ENCODE measurements around the gene CACNA1C.

CACNA1C gene

DNA sequence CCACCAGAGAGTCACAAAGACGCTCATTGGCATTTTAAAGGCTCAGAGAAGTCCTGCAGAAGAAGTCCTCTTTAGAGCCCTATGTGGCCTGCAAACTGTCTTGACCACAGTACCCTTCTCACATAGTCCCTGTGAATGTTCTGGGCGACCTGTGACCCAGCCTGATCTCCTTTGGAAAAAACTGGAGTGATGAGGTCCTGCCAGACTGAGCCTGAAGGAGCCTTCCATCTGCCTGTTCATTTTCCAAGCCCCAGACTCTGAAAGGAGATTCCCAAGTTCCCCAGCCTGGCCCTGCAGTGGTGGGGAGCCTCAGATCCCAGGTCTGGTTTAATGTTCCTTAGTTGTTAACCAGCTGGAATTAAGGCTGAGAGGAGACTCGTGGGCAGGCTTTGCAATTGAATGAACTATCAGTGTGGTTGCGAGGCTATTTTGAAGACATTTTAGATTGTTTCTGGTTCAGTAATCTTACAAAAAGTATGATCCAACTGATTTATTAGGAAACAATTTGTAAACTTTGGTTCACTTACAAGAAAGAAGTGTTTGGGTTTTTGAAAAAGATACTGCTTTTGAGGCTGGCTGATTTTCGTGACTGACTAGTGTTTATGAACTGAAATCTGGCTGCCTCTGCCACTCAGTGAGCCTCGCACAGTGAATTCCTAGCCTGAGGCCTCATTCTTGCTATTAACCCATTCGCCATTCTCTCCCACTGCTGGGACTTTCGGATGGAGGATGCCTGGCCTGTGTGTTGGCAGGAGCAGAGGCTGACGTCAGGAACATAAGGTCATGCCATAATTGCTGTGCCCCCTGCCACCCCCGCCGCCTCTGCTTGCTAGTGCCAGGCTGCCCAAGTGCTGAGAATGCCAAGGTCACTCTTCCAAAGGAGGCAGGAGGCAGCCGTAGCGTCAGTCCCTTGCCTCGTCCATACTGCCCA is 249.0 kb downstream of the CACNA1C start:
- no peak for DNase-seq

DNA sequence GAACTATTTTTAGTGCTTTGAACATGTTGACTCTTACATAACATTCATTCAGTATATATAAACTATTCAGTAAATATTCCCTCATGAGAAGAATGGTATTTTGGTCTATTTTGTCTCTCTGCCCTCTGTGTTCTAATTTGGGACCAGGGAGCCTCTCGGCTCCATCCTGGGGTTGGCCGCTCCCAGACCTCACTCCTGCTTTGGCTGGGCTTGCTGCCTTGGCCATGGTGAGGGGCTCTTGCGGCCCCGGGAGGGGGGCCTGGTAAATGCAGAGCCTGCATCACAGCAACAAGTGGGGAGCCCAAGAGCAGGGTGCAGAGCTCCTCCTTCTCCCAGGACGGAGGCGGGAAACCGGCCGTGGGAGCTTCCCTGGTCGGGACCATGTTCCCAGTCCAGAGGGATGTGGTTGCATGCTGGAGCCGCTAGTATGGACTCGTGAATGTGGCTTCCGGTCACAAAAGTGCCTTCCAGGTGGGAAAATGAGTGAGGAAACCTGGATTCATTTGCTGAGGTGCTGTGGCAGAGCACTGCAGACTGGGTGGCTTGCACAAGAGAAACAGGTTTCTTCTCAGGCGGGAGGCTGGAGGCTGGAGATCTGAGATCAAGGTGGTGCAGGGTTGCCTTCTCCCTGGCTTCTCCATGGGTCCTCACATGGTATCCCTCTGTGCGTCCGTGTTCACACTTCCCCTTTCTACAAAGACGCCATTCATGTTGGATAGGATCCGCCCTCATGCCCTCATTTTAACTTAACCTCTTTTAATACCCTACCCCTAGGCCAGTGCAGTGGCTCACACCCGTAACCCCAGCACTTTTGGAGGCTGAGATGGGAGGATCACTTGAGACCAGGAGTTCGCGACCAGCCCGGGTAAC is 250.2 kb downstream of the CACNA1C start:
- DNase-seq, result no peak

DNA sequence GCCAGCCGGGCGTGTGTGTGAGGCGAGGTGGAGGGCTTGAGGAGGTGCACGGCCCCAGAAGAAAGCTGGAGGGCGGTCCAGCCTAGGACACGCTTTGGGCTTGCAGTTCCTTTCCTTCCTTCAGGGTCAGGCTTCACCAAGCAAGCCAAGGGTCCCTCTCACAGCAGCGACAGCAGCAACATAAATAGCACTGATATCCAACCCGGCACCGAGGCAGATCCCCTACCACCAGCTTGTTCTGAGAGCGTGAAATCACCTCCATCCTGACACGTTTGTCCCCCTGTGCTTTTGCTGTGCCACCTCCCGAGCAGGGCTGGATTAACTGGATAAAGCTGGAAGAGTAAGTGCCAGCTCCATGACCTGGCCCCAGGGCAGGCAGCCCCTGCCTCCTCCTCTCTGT is 251.4 kb downstream of the CACNA1C start:
- DNase-seq, result no peak

DNA sequence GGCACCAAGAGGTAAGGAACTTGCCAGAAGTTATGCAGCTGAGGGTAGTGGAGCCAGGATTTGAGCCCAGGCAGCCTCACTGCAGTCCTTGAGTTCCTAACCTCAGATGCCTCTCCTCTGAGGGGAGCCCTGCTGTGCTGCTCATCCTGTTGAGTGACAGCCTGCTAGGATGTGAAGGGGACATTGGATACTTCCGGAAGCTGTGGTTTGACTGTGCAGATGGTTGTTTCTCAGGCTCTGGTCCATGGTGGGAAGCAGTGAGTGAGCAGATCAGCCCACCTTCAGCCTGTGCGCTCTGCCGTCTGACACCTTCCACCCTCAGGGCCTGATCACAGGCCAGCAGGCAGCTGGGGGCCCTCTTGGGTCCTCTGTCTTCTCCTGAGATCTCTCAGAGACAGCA is 253.2 kb downstream of the CACNA1C start:
- no peak for DNase-seq

GRCh38 chr12:2306735-2307134 is 253.9 kb downstream of the CACNA1C start:
- DNase-seq, result no peak

DNA sequence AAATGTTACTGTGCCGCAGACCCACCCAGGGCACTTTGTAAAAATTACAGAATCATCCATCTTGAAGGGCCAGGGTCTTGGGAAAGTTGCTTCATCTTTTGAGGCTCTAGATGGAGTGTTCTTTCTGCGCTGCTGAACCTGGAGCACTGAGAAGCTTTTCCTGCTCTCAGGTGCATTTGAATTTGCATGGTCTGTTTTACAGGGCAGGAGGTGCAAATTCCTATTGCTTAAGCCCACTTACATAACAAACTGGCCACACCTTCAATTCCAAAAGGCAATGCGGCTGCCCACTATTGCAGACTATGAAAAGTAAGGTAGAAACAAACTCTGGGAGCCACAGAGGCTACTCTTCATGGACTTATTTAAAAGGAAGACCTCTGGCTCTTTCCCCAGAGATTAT is 254.8 kb downstream of the CACNA1C start:
- no peak for DNase-seq

- no peak for DNase-seq
Measured at GRCh38 chr12:2309647-2310046, 256.9 kb downstream of the CACNA1C start.

DNA sequence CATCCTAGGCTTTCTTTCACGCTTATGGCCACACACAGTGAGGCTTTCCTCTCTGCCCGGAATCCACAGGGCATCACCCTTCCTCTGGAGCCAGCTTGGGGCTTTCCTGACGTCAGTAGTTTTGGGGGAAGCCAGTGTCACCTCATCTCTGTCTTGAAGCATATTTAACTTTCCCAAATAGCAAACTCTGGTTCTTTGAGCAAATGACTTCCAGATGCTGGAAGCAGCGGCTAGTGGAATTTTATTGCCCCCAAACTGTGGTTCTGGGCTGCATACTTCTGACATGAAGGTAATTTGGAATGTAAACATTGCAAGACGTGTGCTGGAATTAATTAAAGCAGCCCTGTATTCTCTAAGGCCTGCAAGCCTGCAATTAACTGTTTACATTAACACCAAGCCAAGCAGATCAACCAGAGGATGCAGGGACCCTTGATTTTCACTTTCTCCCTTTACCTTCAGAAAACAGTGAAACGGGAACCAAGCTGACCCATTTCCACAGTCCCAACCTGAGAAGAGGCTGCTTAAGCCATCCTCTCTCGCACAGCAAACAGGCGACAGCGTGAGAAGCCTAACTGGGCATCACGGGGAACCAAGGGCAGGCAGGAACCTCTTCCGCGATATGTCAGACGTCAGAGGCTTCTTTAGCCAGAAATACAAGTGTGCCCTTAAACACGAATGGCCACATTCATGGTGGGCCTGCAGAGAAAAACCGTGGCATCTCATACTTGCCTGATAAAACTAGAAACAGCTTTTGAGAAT is 258.4 kb downstream of the CACNA1C start:
- DNase-seq, result no peak

DNA sequence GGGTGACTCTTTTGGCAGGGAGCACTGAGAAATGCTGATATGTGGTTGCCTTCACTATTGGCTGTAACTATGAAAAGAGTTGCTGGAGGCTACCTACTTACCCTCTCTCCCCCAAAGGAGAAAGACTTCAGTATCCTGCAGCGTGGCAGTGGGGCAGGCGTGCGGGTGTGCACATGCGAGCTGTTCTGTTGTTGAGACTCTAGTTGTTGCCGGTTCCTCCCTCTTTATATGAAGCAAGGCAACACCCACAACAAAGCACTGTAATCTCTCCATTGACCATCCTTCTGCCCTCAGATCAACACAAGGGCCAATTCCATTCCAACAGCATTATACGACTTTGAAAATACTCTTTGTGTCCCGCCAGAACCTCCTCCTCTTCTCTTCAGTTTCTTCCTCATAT is 259.4 kb downstream of the CACNA1C start:
- DNase-seq, result no peak

DNA sequence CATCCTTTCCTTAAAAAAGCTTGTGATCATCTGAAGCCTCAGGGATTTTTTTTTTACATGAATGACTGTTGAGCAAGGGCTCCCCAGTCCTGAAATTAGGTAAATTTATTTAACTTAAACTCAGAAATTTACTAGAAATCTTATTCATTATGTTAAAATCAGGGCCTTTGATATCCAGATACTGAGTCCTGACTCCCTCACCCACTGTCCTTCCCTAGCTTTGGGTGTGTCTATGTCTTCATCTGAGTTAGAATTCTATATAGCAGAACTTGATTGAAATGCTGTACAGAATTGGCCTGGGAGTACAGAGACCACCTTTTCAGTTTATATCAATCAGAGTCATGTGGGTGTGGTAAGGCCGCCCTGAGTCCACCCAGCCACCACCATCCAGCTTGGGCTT is 260.0 kb downstream of the CACNA1C start:
- no peak for DNase-seq

GRCh38 chr12:2314492-2314891 is 261.7 kb downstream of the CACNA1C start:
- no peak for DNase-seq

DNA sequence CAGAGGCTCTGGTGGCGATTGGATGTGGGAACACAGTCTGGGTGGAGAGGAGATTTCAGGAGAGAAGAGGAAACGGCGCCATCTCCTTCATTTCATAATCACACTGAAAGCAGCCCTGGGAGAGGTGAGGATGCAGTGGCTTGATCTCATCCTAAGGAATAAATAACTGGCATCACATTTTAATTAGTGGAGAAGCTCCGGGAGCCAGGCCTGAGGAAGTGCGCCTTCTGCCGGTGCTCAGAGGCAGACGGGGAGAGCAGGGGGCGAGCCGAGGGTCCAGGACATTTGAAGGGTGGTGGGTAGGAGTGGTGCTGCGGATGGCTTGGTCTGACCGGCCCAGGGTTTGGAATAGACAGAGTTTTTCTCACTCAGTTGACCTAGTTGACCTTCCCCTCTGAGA is 265.0 kb downstream of the CACNA1C start:
- DNase-seq, result no peak

DNA sequence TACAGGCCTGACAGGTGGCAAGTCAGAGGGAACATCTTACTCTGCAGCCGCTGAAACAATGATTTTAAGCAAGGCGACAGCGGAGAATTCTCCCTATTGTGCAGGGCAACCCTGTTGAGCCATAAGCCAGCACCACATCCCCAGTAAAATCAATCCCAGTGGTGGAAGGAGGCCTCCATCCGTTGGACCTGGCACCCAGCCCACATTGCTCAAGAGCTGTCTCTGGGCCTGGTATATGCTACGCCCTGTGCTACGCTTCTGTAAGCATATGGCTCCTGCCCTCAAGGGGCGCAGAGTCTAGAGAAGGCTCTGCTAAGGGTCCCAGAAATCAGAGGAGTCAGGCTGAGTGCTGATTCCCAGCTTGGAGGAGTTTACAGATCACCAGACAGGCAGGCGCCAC is 265.5 kb downstream of the CACNA1C start:
- no peak for DNase-seq

GRCh38 chr12:2319136-2319535 is 266.3 kb downstream of the CACNA1C start:
- no peak for DNase-seq

DNA sequence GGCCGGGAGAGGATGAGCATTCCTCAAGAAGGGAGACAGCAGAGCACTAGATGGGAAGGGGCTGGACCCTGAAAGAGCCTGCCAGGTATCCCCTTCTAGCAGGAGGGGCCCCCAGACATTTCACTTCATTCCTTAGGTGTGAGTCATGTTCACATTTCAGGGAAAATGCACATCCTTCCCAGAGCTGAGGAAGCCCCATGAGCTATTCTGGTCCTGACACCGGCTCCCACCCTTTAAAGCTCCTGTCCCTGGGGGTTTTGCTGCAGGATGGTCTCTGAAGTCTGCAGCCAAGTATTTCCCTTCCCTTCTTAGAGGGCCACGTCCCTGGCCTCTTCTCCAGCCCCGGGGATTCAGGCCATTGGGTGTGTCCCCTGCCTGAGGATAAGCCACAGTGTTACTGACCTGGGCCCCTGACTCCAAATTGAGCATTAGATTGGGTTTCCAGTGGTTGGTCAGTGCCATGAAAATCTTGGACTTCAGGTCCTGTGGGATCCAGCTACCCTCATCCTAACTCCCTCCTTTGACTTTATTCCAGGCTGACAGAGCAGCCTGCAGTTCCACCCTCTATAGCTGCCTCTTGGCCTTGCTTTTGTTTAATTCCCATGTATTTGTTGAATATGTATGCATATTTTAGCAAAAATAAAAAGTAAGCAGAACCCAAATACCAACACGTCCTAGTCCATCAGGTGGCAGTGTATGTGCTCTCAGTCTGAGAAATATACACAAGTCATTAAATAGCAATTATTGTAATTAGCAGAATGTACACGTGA is 267.1 kb downstream of the CACNA1C start:
- DNase-seq, result no peak

GRCh38 chr12:2320841-2321240 is 268.1 kb downstream of the CACNA1C start:
- DNase-seq, result no peak

DNA sequence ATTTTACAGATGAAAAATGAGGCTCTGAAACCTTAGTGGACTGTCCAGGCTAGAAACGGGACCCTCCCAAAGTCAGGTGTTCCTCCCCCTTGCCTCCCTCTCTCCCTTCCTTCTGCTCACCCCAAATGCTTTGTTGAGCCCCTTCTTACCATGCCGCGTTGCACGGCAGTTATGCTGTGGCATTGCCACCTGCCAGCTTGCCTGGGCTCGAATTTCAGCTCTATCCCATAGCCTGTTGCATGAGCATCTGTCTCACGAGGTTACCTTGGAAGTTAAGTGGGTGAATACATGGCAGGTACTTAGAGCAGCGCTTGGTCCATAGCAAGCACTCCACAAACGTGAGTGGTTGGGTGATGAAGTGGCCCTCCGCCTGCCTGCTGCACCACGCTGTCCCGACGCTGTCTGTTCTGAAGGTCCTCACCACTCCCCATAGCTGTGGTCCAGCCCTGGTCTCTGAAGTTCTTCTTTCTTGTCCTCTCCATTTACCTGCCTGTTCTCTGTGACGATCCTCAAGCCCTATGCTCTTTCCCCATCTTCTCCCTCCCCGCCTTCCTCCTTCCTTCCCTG is 269.9 kb downstream of the CACNA1C start:
- DNase-seq, result no peak

DNA sequence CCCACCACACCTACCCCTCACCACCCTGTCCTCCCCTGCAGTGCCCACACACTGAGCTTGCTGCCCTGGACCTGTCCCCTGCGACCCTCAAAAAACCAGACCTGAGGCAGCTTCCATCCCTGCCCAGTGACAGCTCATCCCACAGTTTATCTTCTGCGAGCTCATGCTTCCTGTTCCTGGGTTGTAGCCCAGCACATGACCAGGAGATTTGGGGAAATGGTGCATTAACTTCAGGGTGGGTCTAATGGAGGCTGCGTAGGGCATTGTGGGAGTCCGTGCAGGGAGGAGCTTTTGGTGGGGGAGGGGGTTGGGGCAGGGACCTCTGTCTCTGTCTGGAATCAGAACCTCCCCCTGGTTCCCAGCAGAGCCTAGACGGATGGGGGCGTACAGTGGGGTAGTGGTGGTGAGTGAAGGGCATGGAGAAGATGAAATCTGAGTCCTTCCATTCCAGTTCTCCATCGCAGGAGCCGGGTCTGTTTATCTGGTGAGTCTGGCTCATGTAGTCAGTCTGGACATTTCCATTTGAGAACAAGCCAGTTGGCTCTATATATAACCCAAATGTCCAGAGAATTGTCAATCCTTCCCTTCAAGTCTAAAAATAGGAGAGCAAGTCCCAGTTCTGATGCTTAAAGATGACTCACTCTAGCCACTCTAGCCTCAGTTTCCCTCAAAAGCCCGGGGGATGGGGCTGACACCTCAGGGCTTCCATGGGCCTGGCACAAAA is 270.9 kb downstream of the CACNA1C start:
- DNase-seq, result no peak

- DNase-seq, result no peak
Measured at GRCh38 chr12:2324387-2324786, 271.6 kb downstream of the CACNA1C start.

- no peak for DNase-seq
Measured at GRCh38 chr12:2325519-2325918, 272.7 kb downstream of the CACNA1C start.

GRCh38 chr12:2326470-2326869 is 273.7 kb downstream of the CACNA1C start:
- DNase-seq, result no peak

Data from stimulated activated CD4-positive, alpha-beta T cell treated with anti-CD3 and anti-CD28 coated beads, Interleukin-4, amount 100 ng/mL, for 1 hour (primary cell).